HL-60 (cell line): ENCODE results near the gene KIF20A.

ENCODE experiments used
- DNase-seq, 2 experiments: peaks; one replicate each; pipeline ENCODE4 v3.0.0-alpha.2; 2010 to 2020; ENCODE audit warnings: low read depth in 1 of 2, low spot score in 1 of 2
- H3K27ac ChIP-seq: fragments of 250-450 bp; sonication (Bioruptor Pico); replicated peaks from 2 replicates; pipeline ENCODE4 v1.5.1; 2020; ENCODE audit warnings: mild to moderate bottlenecking, moderate library complexity
- H3K27me3 ChIP-seq: fragments of 250-450 bp; sonication (Bioruptor Pico); 2 replicates; pipeline ENCODE4 v1.5.1; 2021; ENCODE audit warnings: mild to moderate bottlenecking, moderate library complexity; ENCODE audit not compliant: insufficient read depth, poor library complexity, severe bottlenecking
- H3K4me3 ChIP-seq: replicated peaks from 2 replicates; pipeline ENCODE4 v1.5.1; 2011; ENCODE audit warnings: mild to moderate bottlenecking, control low read depth, low read length; ENCODE audit not compliant: insufficient read depth
- CTCF ChIP-seq: IDR thresholded peaks from one replicate; pipeline ENCODE4 v1.5.1; 2011; ENCODE audit warnings: low read length, control low read depth, inconsistent platforms; ENCODE audit not compliant: insufficient read depth
- GABPA ChIP-seq: IDR thresholded peaks from 2 replicates; pipeline ENCODE4 v1.6.1; 2012; ENCODE audit warnings: low read depth
- POLR2AphosphoS5 ChIP-seq: IDR thresholded peaks from 2 replicates; pipeline ENCODE4 v1.6.1; 2012; ENCODE audit warnings: low read depth
- REST ChIP-seq: IDR thresholded peaks from 2 replicates; pipeline ENCODE4 v1.6.1; 2012; ENCODE audit warnings: low read depth; ENCODE audit not compliant: insufficient replicate concordance
- SPI1 ChIP-seq: IDR thresholded peaks from 2 replicates; pipeline ENCODE4 v1.6.1; 2012; ENCODE audit warnings: low read depth, mild to moderate bottlenecking, borderline replicate concordance

The KIF20A gene

GRCh38 chr5:138157626-138158025 is 21.3 kb upstream of the KIF20A start:
- Histone ChIP-seq H3K4me3 (no peak overlapping the region), H3K27me3 (no peaks in the 10 kb centered on the region), H3K27ac (no peak overlapping the region)
- DNase-seq: no peak
- TF ChIP-seq SPI1 (no peak), CTCF (no peak), GABPA (no peak), REST (no peak), POLR2AphosphoS5 (no peak)

- H3K27me3 ChIP-seq: no peaks in the 10 kb centered on the region
- no peak overlapping the region for H3K4me3 ChIP-seq
- TF ChIP-seq REST (no peak), CTCF (no peak), SPI1 (no peak), POLR2AphosphoS5 (no peak), GABPA (no peak)
- no peak for DNase-seq
- H3K27ac ChIP-seq: no peak overlapping the region
These were observed 19.2 kb upstream of the KIF20A start for GRCh38 chr5:138159666-138160065.

- TF ChIP-seq SPI1 (no peak), REST (no peak), GABPA (no peak), POLR2AphosphoS5 (no peak), CTCF (no peak)
- Histone ChIP-seq H3K27me3 (no peaks in the 10 kb centered on the region), H3K27ac (no peak overlapping the region), H3K4me3 (no peak overlapping the region)
- no peak for DNase-seq
These were observed 18.2 kb upstream of the KIF20A start for GRCh38 chr5:138160706-138161105.
